Adrenal gland (tissue), 5 donors: ENCODE measurements around the gene PTH2.

Source experiments
- POLR2A ChIP-seq, 2 donors: fragments of 450-650 bp; IDR thresholded peaks; one replicate each; pipeline ENCODE4 v1.6.1; 2017; ENCODE audit warnings: antibody characterized with exemption in 2 of 2, mild to moderate bottlenecking in 2 of 2, moderate library complexity in 1 of 2
- TF ChIP-seq, protein P1 (sequence below), 6 experiments: fragments of 450-650 bp in 4 of 6; fragments of 200-600 bp in 2 of 6; sonication (generic) in 1 of 6; IDR thresholded peaks; 1 replicate in 5 of 6; 2 replicates in 1 of 6; pipeline versions ENCODE4 v1.5.1 to v1.8.0; 2016 to 2021; ENCODE audit warnings: antibody characterized with exemption in 6 of 6, mild to moderate bottlenecking in 2 of 6, moderate library complexity in 1 of 6
- donor health status: DM: no; HTN: no; CAD: no.

- TF ChIP-seq, protein P1, sequence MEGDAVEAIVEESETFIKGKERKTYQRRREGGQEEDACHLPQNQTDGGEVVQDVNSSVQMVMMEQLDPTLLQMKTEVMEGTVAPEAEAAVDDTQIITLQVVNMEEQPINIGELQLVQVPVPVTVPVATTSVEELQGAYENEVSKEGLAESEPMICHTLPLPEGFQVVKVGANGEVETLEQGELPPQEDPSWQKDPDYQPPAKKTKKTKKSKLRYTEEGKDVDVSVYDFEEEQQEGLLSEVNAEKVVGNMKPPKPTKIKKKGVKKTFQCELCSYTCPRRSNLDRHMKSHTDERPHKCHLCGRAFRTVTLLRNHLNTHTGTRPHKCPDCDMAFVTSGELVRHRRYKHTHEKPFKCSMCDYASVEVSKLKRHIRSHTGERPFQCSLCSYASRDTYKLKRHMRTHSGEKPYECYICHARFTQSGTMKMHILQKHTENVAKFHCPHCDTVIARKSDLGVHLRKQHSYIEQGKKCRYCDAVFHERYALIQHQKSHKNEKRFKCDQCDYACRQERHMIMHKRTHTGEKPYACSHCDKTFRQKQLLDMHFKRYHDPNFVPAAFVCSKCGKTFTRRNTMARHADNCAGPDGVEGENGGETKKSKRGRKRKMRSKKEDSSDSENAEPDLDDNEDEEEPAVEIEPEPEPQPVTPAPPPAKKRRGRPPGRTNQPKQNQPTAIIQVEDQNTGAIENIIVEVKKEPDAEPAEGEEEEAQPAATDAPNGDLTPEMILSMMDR (IDR thresholded peaks at IDR 0.05): no peak
- TF ChIP-seq POLR2A (IDR thresholded peaks at IDR 0.05): no peak
Observed at GRCh38 chr19:49465371-49465770, 42.1 kb upstream of the PTH2 start.
